Keratinocyte (primary cell): ENCODE data around the gene FCRL5. TPM values are rescaled to one million over a fixed set of nuclear protein-coding genes. Genes with fewer than 3 reads are reported as not detected.

ENCODE experiments used
- DNase-seq: peaks from one replicate; pipeline ENCODE4 v3.0.0-alpha.2; 2011; ENCODE audit warnings: low read depth, missing footprints, low spot score
- FAIRE-seq: peaks from 2 replicates; lab custom pipeline; 2011; peaks lifted over from hg19 to GRCh38; lab: Jason Lieb, UNC
- H2AFZ ChIP-seq: 2 replicates; pipeline ENCODE4 v1.6.0; 2012; ENCODE audit warnings: low read length, control low read depth, inconsistent platforms; ENCODE audit not compliant: control insufficient read depth
- H3K27ac ChIP-seq: 2 replicates; pipeline ENCODE4 v1.5.1; 2011; ENCODE audit warnings: low read length; ENCODE audit not compliant: control insufficient read depth, insufficient read depth
- H3K27me3 ChIP-seq: 3 replicates; pipeline ENCODE4 v1.6.0; 2011; ENCODE audit warnings: low read length; ENCODE audit not compliant: control insufficient read depth, insufficient read depth; ENCODE audit errors: extremely low read depth
- H3K36me3 ChIP-seq, 2 experiments: 2 replicates in 1 of 2; 3 replicates in 1 of 2; pipeline ENCODE4 v1.5.1; 2011; ENCODE audit warnings: low read length in 2 of 2, mild to moderate bottlenecking in 1 of 2; ENCODE audit not compliant: control insufficient read depth in 2 of 2, insufficient read depth in 2 of 2; ENCODE audit errors: extremely low read depth in 1 of 2
- H3K4me1 ChIP-seq: 3 replicates; pipeline ENCODE4 v1.5.1; 2011; ENCODE audit warnings: low read length; ENCODE audit not compliant: control insufficient read depth, insufficient read depth; ENCODE audit errors: extremely low read depth
- H3K4me2 ChIP-seq: 3 replicates; pipeline ENCODE4 v1.6.0; 2011; ENCODE audit warnings: low read depth, low read length; ENCODE audit not compliant: control insufficient read depth, insufficient read depth; ENCODE audit errors: extremely low read depth
- H3K4me3 ChIP-seq, 3 experiments: fragments of 200-600 bp in 1 of 3; sonication (generic) in 1 of 3; 2 replicates in 2 of 3; 3 replicates in 1 of 3; pipeline ENCODE4 v1.5.1; 2011 to 2016; ENCODE audit warnings: low read length in 3 of 3, mild to moderate bottlenecking in 3 of 3, control low read depth in 2 of 3, inconsistent platforms in 1 of 3, low read depth in 1 of 3, mixed read lengths in 1 of 3, mixed run types in 1 of 3, moderate library complexity in 1 of 3; ENCODE audit not compliant: control insufficient read depth in 2 of 3, insufficient read depth in 2 of 3; ENCODE audit errors: extremely low read depth in 1 of 3
- H3K79me2 ChIP-seq: 2 replicates; pipeline ENCODE4 v1.6.0; 2012; ENCODE audit warnings: low read length; ENCODE audit not compliant: control insufficient read depth, insufficient read depth
- H3K9ac ChIP-seq: 3 replicates; pipeline ENCODE4 v1.6.0; 2011; ENCODE audit warnings: low read length; ENCODE audit not compliant: control insufficient read depth, insufficient read depth; ENCODE audit errors: extremely low read depth
- H3K9me1 ChIP-seq: 3 replicates; pipeline ENCODE4 v1.6.0; 2011; ENCODE audit warnings: low read length; ENCODE audit not compliant: control insufficient read depth, insufficient read depth; ENCODE audit errors: extremely low read depth
- H3K9me3 ChIP-seq: 2 replicates; pipeline ENCODE4 v1.5.1; 2012; ENCODE audit warnings: low read depth, low read length; ENCODE audit not compliant: control insufficient read depth
- H4K20me1 ChIP-seq: 3 replicates; pipeline ENCODE4 v1.6.0; 2011; ENCODE audit warnings: low read length; ENCODE audit not compliant: control insufficient read depth, insufficient read depth; ENCODE audit errors: extremely low read depth
- CTCF ChIP-seq, 3 experiments: IDR thresholded peaks in 1 of 3; conservative IDR thresholded peaks in 1 of 3; optimal IDR thresholded peaks in 1 of 3; 2 replicates in 2 of 3; 3 replicates in 1 of 3; pipeline versions ENCODE3 to v1.5.1; 2011; ENCODE audit warnings: low read length in 3 of 3, mild to moderate bottlenecking in 3 of 3, moderate library complexity in 2 of 3, control low read depth in 1 of 3, inconsistent platforms in 1 of 3; ENCODE audit not compliant: insufficient read depth in 2 of 3; ENCODE audit errors: extremely low read depth in 1 of 3
- EZH2 ChIP-seq: IDR thresholded peaks from one replicate; pipeline ENCODE4 v1.6.1; 2012; ENCODE audit warnings: inconsistent platforms, mild to moderate bottlenecking, low read length, moderate library complexity
- dilution Hi-C: fragments of 300-500 bp; cut with MboI; formaldehyde crosslinking; loops from one replicate; pipeline ENCODE4 v1.7.0; 2020; ENCODE audit warnings: low sequenced_read_pairs; ENCODE audit not compliant: extremely low pct_ligation_motif_present
- polyA plus RNA-seq, 5 experiments: library from polyadenylated mRNA; depleted of rRNA in 3 of 5; stranded (reverse) in 3 of 5; stranded (forward) in 1 of 5; unstranded in 1 of 5; fragments of >200 nt; gene quantifications; 1 replicate in 1 of 5; 2 replicates in 3 of 5; 3 replicates in 1 of 5; pipeline versions ENCODE4 v1.2.1 to v1.2.3, GENCODE V29; 2011 to 2012; ENCODE audit warnings: missing spikeins in 2 of 5, low read depth in 1 of 5, low replicate concordance in 1 of 5

Gene FCRL5
- polyA plus RNA-seq, 1 donor (not counting 4 experiments of a cell fraction or from before 2014, with no cell fraction given) = not detected

- H3K27me3 ChIP-seq = no peaks in the 10 kb centered on the region
- DNase-seq (no peak), FAIRE-seq (no peak)
- no peak overlapping the region for H3K4me2 ChIP-seq
- H3K9me1 ChIP-seq = no peaks in the 10 kb centered on the region
- H4K20me1 ChIP-seq = no peaks in the 10 kb centered on the region
- dilution Hi-C loops = loop anchor here (25.0 kb wide), 1 partner anchor 120 kb away; no protein-coding TSS in a partner anchor
- H3K4me3 ChIP-seq = no peak overlapping the region
- no peak overlapping the region for H2AFZ ChIP-seq
- no peaks in the 10 kb centered on the region for H3K4me1 ChIP-seq
- H3K36me3 ChIP-seq = no peaks in the 10 kb centered on the region
- H3K27ac ChIP-seq = no peak overlapping the region
- H3K9me3 ChIP-seq = no peaks in the 10 kb centered on the region
- H3K79me2 ChIP-seq = no peaks in the 10 kb centered on the region
- H3K9ac ChIP-seq = no peak overlapping the region
- TF ChIP-seq EZH2 (no peak), CTCF (optimal IDR thresholded peaks at IDR 0.05 in 1 of 3, IDR thresholded peaks at IDR 0.05 in 1 of 3, conservative IDR thresholded peaks at IDR 0.05 in 1 of 3; ENCODE audit: extremely low read depth in 1 of 3, insufficient read depth in 2 of 3, low read length in 3 of 3) (no peak)
Observed at GRCh38 chr1:157482174-157482573, 70.1 kb downstream of the FCRL5 start.

DNA sequence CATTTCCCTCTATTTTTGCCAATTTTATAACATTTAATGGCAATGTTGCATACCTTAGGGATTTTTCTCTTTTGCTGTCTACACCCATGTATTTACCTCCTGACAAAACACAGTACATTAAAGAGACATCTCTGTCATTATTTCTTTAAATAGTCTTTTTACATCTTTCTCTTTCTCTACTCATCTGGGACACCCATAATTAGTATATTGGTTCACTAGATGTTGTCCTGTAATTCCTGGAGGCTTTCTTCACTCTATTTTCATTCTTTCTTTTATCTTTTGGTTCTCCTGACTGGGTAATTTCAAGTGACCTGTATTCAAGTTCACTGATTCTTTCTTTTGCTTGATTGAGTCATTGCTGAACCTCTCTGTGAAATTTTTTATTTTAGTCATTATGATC lies 74.3 kb downstream of the FCRL5 start:
- H3K79me2 ChIP-seq = no peaks in the 10 kb centered on the region
- no peak overlapping the region for H3K4me3 ChIP-seq
- TF ChIP-seq EZH2 (no peak), CTCF (optimal IDR thresholded peaks at IDR 0.05 in 1 of 3, IDR thresholded peaks at IDR 0.05 in 1 of 3, conservative IDR thresholded peaks at IDR 0.05 in 1 of 3; ENCODE audit: extremely low read depth in 1 of 3, insufficient read depth in 2 of 3, low read length in 3 of 3) (no peak)
- DNase-seq (no peak), FAIRE-seq (no peak)
- no peak overlapping the region for H2AFZ ChIP-seq
- H3K9ac ChIP-seq = no peak overlapping the region
- H3K4me1 ChIP-seq = no peaks in the 10 kb centered on the region
- no peaks in the 10 kb centered on the region for H3K27me3 ChIP-seq
- no peak overlapping the region for H3K27ac ChIP-seq
- dilution Hi-C loops = loop anchor here (25.0 kb wide), 1 partner anchor 116 kb away; no protein-coding TSS in a partner anchor
- no peaks in the 10 kb centered on the region for H4K20me1 ChIP-seq
- no peaks in the 10 kb centered on the region for H3K9me3 ChIP-seq
- H3K4me2 ChIP-seq = no peak overlapping the region
- H3K9me1 ChIP-seq = no peaks in the 10 kb centered on the region
- no peaks in the 10 kb centered on the region for H3K36me3 ChIP-seq
